Hematopoietic multipotent progenitor cell treated with erythropoietin and hydrocortisone succinate and interleukin-3 and kit ligand, for 8 days (in vitro differentiated cells): ENCODE results near the gene SAP30BP.

Experiments used
- DNase-seq: peaks from one replicate; pipeline ENCODE4 v3.0.0-alpha.2; 2015

SAP30BP gene

GRCh38 chr17:75743625-75744206 is 76.6 kb downstream of the SAP30BP start:
- DNase-seq: no peak

GRCh38 chr17:75748706-75749105 is 81.6 kb downstream of the SAP30BP start:
- no peak for DNase-seq

- DNase-seq: peak; percentile 81
Observed at GRCh38 chr17:75749545-75750389, 82.6 kb downstream of the SAP30BP start.

GRCh38 chr17:75750661-75751423 is 83.7 kb downstream of the SAP30BP start:
- no peak for DNase-seq

GRCh38 chr17:75751676-75752404 is 84.7 kb downstream of the SAP30BP start:
- no peak for DNase-seq

- no peak for DNase-seq
Observed at GRCh38 chr17:75752405-75752709, 85.2 kb downstream of the SAP30BP start.

- peak; percentile 52 for DNase-seq
Observed at GRCh38 chr17:75752802-75753513, 85.8 kb downstream of the SAP30BP start.

GRCh38 chr17:75753514-75754377 is 86.6 kb downstream of the SAP30BP start:
- DNase-seq: peak; percentile 72

- no peak for DNase-seq
Observed at GRCh38 chr17:75754378-75755204, 87.5 kb downstream of the SAP30BP start.

GRCh38 chr17:75755205-75755901 is 88.2 kb downstream of the SAP30BP start:
- DNase-seq: no peak

GRCh38 chr17:75755990-75756389 is 88.9 kb downstream of the SAP30BP start:
- no peak for DNase-seq

GRCh38 chr17:75756451-75757085 is 89.4 kb downstream of the SAP30BP start:
- no peak for DNase-seq

GRCh38 chr17:75757086-75757681 is 90.0 kb downstream of the SAP30BP start:
- no peak for DNase-seq
